Common myeloid progenitor, CD34-positive (primary cell): ENCODE results near the gene ZNF620.
"Not testable (repeated sequence)": the region's sequence is repeated elsewhere in the genome, so short reads cannot be mapped to it uniquely, and the experiment has no call there.

Experiments used
- CTCF ChIA-PET: fragments of 350-600 bp; sonication (Branson Sonifier 250); formaldehyde crosslinking; loops from one replicate; lab custom pipeline; 2021; ENCODE audit warnings: antibody characterized with exemption; lab: Charles Lee
- POLR2A ChIA-PET: fragments of 350-600 bp; sonication (Branson Sonifier 250); formaldehyde crosslinking; loops from one replicate; lab custom pipeline; 2021; ENCODE audit warnings: antibody characterized with exemption; lab: Charles Lee
- DNase-seq, 3 donors: peaks; one replicate each; pipeline versions ENCODE4 v3.0.0 to v3.0.0-alpha.2; 2013
- H3K27ac ChIP-seq, 2 experiments: 1 replicate in 1 of 2; 2 replicates in 1 of 2; pipeline ENCODE4 v1.7.0; 2013; ENCODE audit warnings: inconsistent platforms in 2 of 2, low read length in 2 of 2, mild to moderate bottlenecking in 2 of 2, low read depth in 1 of 2, moderate library complexity in 1 of 2; ENCODE audit not compliant: severe bottlenecking in 2 of 2, insufficient read depth in 1 of 2, poor library complexity in 1 of 2
- H3K27me3 ChIP-seq, 5 experiments: replicated peaks in 2 of 5; 1 replicate in 3 of 5; 2 replicates in 2 of 5; pipeline versions ENCODE4 v1.6.1 to v1.7.0; 2013; ENCODE audit warnings: low read length in 4 of 5, mild to moderate bottlenecking in 2 of 5, moderate library complexity in 2 of 5, inconsistent platforms in 1 of 5; ENCODE audit not compliant: insufficient read depth in 5 of 5, control insufficient read depth in 4 of 5
- H3K36me3 ChIP-seq, 4 experiments: 1 replicate in 2 of 4; 2 replicates in 2 of 4; pipeline versions ENCODE4 v1.6.1 to v1.7.0; 2013; ENCODE audit warnings: low read length in 3 of 4, control low read depth in 1 of 4, mild to moderate bottlenecking in 1 of 4; ENCODE audit not compliant: control insufficient read depth in 4 of 4, insufficient read depth in 4 of 4
- H3K4me1 ChIP-seq, 4 experiments: 1 replicate in 3 of 4; 2 replicates in 1 of 4; pipeline versions ENCODE4 v1.6.1 to v1.7.1; 2013; ENCODE audit warnings: low read length in 3 of 4, mild to moderate bottlenecking in 3 of 4, control low read depth in 1 of 4, inconsistent platforms in 1 of 4, moderate library complexity in 1 of 4; ENCODE audit not compliant: control insufficient read depth in 4 of 4, insufficient read depth in 4 of 4; ENCODE audit errors: control extremely low read depth in 1 of 4
- H3K4me3 ChIP-seq, 7 experiments: 1 replicate in 4 of 7; 2 replicates in 3 of 7; pipeline versions ENCODE4 v1.5.1 to v1.7.0; 2013; ENCODE audit warnings: mild to moderate bottlenecking in 7 of 7, low read length in 6 of 7, moderate library complexity in 6 of 7, inconsistent platforms in 2 of 7, low read depth in 2 of 7, control low read depth in 1 of 7; ENCODE audit not compliant: insufficient read depth in 4 of 7, control insufficient read depth in 1 of 7; ENCODE audit errors: extremely low read depth in 1 of 7
- H3K9me3 ChIP-seq, 5 experiments: 1 replicate in 4 of 5; 2 replicates in 1 of 5; pipeline versions ENCODE4 v1.6.1 to v1.7.1; 2013; ENCODE audit warnings: low read length in 4 of 5, mild to moderate bottlenecking in 2 of 5, inconsistent platforms in 1 of 5, low read depth in 1 of 5, moderate library complexity in 1 of 5; ENCODE audit not compliant: control insufficient read depth in 4 of 5, insufficient read depth in 2 of 5; ENCODE audit errors: control extremely low read depth in 1 of 5
- WGBS: methylation state at CpG from one replicate; pipeline ENCODE4 v1.1.5; 2013; ENCODE audit not compliant: insufficient coverage; 5-methylcytosine and 5-hydroxymethylcytosine counted together

Gene ZNF620

GRCh38 chr3:40534283-40534682 is 28.4 kb downstream of the ZNF620 start:
- Histone ChIP-seq H3K9me3 (peaks cover 6 to 73% (median 26%) of the 10 kb centered on the region in 5 experiments), H3K36me3 (peaks cover 41 to 94% (median 53%) of the 10 kb centered on the region in 4 experiments), H3K27me3 (no peaks in the 10 kb centered on the region), H3K27ac (no peak overlapping the region), H3K4me1 (no peaks in the 10 kb centered on the region), H3K4me3 (no peak overlapping the region)
- no peak for DNase-seq
- CTCF ChIA-PET: interaction anchor here (0.6 kb wide), 1 partner anchor 1735 kb away, joined by 3 read pairs; no protein-coding TSS in a partner anchor
- POLR2A ChIA-PET: no interaction called here

GRCh38 chr3:40546816-40547215 is 41.0 kb downstream of the ZNF620 start:
- WGBS: 100% methylated on average over 1 of the region's 1 CpG
- no peaks in the 10 kb centered on the region for H3K27me3 ChIP-seq
- H3K4me1 ChIP-seq: no peaks in the 10 kb centered on the region
- no peak overlapping the region for H3K4me3 ChIP-seq
- POLR2A ChIA-PET: no interaction called here
- CTCF ChIA-PET: no interaction called here
- H3K36me3 ChIP-seq: no peaks in the 10 kb centered on the region
- H3K27ac ChIP-seq: no peak overlapping the region
- H3K9me3 ChIP-seq: peaks cover 0 to 6% (median 5%) of the 10 kb centered on the region in 5 experiments
- DNase-seq: no peak

GRCh38 chr3:40550167-40550566 is 44.3 kb downstream of the ZNF620 start:
- 100% methylated on average over 1 of the region's 1 CpG for WGBS
- Histone ChIP-seq H3K27me3 (no peaks in the 10 kb centered on the region), H3K4me3 (no peak overlapping the region), H3K27ac (no peak overlapping the region), H3K36me3 (no peaks in the 10 kb centered on the region), H3K9me3 (peaks cover 0 to 6% (median 5%) of the 10 kb centered on the region in 5 experiments), H3K4me1 (no peaks in the 10 kb centered on the region)
- CTCF ChIA-PET: no interaction called here
- POLR2A ChIA-PET: no interaction called here
- DNase-seq: no peak

GRCh38 chr3:40557575-40558161 is 51.8 kb downstream of the ZNF620 start:
- WGBS: 99% methylated on average over 6 of the region's 7 CpGs
- ChIA-PET POLR2A (no interaction called here), CTCF (no interaction called here)
- no peaks in the 10 kb centered on the region for H3K36me3 ChIP-seq
- no peak for DNase-seq
- H3K9me3 ChIP-seq: no peaks in the 10 kb centered on the region
- H3K27ac ChIP-seq: no peak overlapping the region
- no peak overlapping the region for H3K4me3 ChIP-seq
- H3K4me1 ChIP-seq: no peaks in the 10 kb centered on the region
- H3K27me3 ChIP-seq: no peaks in the 10 kb centered on the region

DNA sequence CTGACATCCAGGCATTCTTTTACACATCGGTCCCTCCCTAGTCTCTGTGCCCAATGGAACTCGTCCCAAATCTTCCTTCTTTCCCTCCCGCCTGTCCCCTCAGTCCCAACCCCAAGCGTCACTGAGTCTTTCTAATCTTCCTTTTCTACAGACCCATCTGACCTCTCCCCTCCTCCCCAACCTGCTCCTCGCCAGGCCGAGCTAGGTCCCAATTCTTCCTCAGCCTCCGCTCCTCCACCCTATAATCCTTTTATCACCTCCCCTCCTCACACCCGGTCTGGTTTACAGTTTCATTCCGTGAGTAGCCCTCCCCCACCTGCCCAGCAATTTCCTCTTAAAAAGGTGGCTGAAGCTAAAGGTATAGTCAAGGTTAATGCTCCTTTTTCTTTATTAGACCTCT is 56.6 kb downstream of the ZNF620 start:
- CTCF ChIA-PET: not testable (repeated sequence)

DNA sequence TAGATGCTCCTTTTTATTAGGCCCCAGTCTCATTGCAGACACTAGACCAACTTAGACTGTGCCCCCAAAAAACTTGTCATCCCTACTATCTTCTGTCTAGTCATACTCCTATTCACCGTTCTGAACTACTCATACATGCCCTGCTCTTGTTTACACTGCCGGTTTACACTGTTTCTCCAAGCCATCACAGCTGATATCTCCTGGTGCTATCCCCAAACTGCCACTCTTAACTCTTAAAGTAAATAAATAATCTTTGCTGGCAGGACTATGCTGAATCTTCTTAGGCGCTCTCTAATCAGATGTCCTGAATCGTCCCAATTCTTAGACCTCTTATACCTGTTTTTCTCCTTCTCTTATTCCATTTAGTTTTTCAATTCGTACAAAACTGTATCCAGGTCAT is 59.8 kb downstream of the ZNF620 start:
- CTCF ChIA-PET, H3K27me3 ChIP-seq, H3K4me1 ChIP-seq, POLR2A ChIA-PET, H3K4me3 ChIP-seq, H3K9me3 ChIP-seq, H3K27ac ChIP-seq, H3K36me3 ChIP-seq, DNase-seq: not testable (repeated sequence)
- 97% methylated on average over 3 of the region's 5 CpGs for WGBS

More for the DNA sequence above, 56.6 kb downstream of the ZNF620 start:
- H3K9me3 ChIP-seq, H3K36me3 ChIP-seq, H3K27me3 ChIP-seq, H3K4me1 ChIP-seq, POLR2A ChIA-PET, H3K27ac ChIP-seq, DNase-seq, H3K4me3 ChIP-seq: not testable (repeated sequence)
- 98% methylated on average over 5 of the region's 9 CpGs for WGBS

- no peak overlapping the region for H3K4me3 ChIP-seq
- no peak overlapping the region for H3K27ac ChIP-seq
- CTCF ChIA-PET: interaction anchor here (0.5 kb wide), 1 partner anchor 24 kb away, joined by 3 read pairs; no protein-coding TSS in a partner anchor
- no peaks in the 10 kb centered on the region for H3K4me1 ChIP-seq
- POLR2A ChIA-PET: no interaction called here
- peaks cover 0 to 6% (median 0%) of the 10 kb centered on the region in 5 experiments for H3K9me3 ChIP-seq
- WGBS: 100% methylated on average over 4 of the region's 4 CpGs
- H3K36me3 ChIP-seq: no peaks in the 10 kb centered on the region
- DNase-seq: no peak
- H3K27me3 ChIP-seq: no peaks in the 10 kb centered on the region
Observed at GRCh38 chr3:40566694-40567093, 60.9 kb downstream of the ZNF620 start.
